ENCODE measurements around the gene FAM83B. TPM values are rescaled to one million over a fixed set of nuclear protein-coding genes. Genes with fewer than 3 reads are reported as not detected.

The FAM83B gene
- total RNA-seq, 2 experiments from 2014 or later, result not detected

DNA sequence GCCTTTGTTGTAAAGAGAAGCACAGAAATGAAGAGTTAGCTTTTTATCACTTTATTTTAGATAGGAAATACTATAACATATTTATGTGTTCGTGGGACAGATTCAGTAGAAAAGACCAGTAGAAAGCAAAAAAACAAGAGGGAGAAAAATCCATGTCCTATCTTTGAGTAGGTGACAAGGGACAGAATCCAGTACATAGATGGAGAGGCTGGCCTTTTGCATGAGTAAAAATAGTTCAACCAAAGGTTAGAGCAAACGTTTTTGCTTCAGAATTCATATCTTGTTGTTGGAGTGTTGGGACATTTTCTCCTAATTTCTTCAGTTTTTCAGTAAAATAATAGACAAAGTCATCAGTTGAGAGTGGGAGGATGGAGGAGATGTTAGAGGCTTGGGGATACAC is 19.6 kb upstream of the FAM83B start:
- POLR2A ChIA-PET, result no interaction called here
- no peaks in the 10 kb centered on the region for H3K4me1 Mint-ChIP-seq
- H3K4me3 Mint-ChIP-seq, result no peak overlapping the region
- no peak for DNase-seq
- no peak for ATAC-seq (ENCODE audit: low read depth)
- H3K36me3 Mint-ChIP-seq, result no peaks in the 10 kb centered on the region
- no peaks in the 10 kb centered on the region for H3K27me3 Mint-ChIP-seq
- peaks cover 5% of the 10 kb centered on the region for H3K9me3 Mint-ChIP-seq
- H3K27ac Mint-ChIP-seq, result no peak overlapping the region

DNA sequence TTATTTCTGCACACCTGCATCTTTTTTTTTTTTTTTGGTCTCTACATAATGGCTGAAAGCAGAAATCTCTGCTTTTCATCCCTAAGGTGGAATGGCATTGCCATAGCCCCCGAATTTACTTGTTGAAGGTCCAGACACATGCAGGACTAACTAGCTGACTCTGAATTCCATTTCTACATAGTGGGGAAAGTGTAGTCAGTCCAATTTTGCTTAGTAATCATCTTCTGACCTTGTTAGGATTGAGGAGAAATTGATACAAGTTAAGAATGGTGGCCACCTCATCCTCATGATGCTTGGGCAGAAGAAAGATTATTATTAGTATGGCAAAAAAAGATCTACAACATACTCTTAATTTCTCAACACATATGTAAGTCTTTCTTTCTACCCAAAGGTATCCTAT is 16.4 kb upstream of the FAM83B start:
- ATAC-seq (ENCODE audit: low read depth) (no peak), DNase-seq (no peak)
- no peaks in the 10 kb centered on the region for H3K4me1 Mint-ChIP-seq
- POLR2A ChIA-PET, result no interaction called here
- H3K27ac Mint-ChIP-seq, result no peak overlapping the region
- H3K36me3 Mint-ChIP-seq, result no peaks in the 10 kb centered on the region
- H3K4me3 Mint-ChIP-seq, result no peak overlapping the region
- peaks cover 3% of the 10 kb centered on the region for H3K9me3 Mint-ChIP-seq
- no peaks in the 10 kb centered on the region for H3K27me3 Mint-ChIP-seq

- ATAC-seq (ENCODE audit: low read depth), result no peak
- Mint-ChIP-seq H3K9me3 (peaks cover 3% of the 10 kb centered on the region), H3K4me1 (no peaks in the 10 kb centered on the region)
Observed at GRCh38 chr6:54835176-54835575, 11.4 kb upstream of the FAM83B start.

DNA sequence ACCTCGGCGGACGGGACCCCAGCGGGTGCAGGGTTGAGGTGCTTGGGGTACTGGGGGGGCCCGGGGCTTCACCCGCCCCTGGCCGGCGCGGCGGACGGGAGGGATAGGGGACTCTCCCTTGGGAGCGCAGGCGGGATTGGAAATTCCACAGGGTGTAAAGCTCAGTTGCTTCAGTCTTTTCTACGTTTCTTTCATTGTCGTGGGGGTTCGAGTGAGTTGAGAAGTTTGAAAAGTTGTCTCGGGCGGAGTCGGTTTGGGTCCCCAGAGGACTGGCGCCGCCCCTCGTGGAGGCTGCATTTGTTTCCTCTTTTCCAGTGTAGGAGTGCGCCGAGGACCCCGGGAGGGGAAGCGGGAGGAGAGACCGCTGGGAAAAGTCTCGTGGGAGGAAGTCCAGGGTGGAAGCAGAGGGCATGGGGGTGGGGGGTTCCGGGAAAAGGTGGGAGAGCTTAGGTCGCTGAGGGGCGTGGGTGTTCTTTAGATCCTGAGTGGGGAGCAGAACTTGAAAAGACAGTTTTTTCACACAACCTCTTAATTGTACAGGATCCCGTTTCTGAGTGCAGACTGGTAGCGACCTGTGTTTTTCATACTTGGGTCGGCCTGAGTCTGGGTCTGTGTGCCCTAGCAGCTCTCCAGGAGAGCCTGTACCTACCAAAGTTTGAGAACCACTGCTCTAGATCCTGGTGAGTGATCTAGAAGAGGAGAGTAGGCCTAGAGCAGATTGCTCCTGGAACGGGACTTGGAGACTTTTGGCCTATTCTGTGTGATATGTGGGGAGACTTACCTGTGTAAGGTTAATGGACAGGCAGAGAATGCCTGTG is 495 bp downstream of the FAM83B start:
- POLR2A ChIA-PET, result no interaction called here
- Mint-ChIP-seq H3K4me3 (no peak overlapping the region), H3K36me3 (no peaks in the 10 kb centered on the region), H3K27me3 (peaks cover 10% of the 10 kb centered on the region), H3K4me1 (no peaks in the 10 kb centered on the region), H3K9me3 (peaks cover 4% of the 10 kb centered on the region), H3K27ac (no peak overlapping the region)
- ATAC-seq (ENCODE audit: low read depth), result no peak
- no peak for DNase-seq

More at GRCh38 chr6:54835176-54835575, 11.4 kb upstream of the FAM83B start:
- no peaks in the 10 kb centered on the region for H3K27me3 Mint-ChIP-seq
- POLR2A ChIA-PET, result no interaction called here
- no peak overlapping the region for H3K27ac Mint-ChIP-seq
- DNase-seq, result no peak
- no peak overlapping the region for H3K4me3 Mint-ChIP-seq
- no peaks in the 10 kb centered on the region for H3K36me3 Mint-ChIP-seq

GRCh38 chr6:54847799-54848597 is 1.4 kb downstream of the FAM83B start:
- Mint-ChIP-seq H3K9me3 (peaks cover 5% of the 10 kb centered on the region), H3K4me3 (no peak overlapping the region), H3K27ac (no peak overlapping the region), H3K27me3 (peaks cover 10% of the 10 kb centered on the region), H3K36me3 (no peaks in the 10 kb centered on the region), H3K4me1 (no peaks in the 10 kb centered on the region)
- POLR2A ChIA-PET, result no interaction called here
- DNase-seq (no peak), ATAC-seq (ENCODE audit: low read depth) (no peak)

- DNase-seq (no peak), ATAC-seq (ENCODE audit: low read depth) (no peak)
- Mint-ChIP-seq H3K4me3 (no peak overlapping the region), H3K36me3 (no peaks in the 10 kb centered on the region), H3K27me3 (peaks cover 10% of the 10 kb centered on the region), H3K27ac (no peak overlapping the region), H3K4me1 (no peaks in the 10 kb centered on the region), H3K9me3 (peaks cover 5% of the 10 kb centered on the region)
- POLR2A ChIA-PET, result no interaction called here
Observed at GRCh38 chr6:54850114-54850513, 3.5 kb downstream of the FAM83B start.

DNA sequence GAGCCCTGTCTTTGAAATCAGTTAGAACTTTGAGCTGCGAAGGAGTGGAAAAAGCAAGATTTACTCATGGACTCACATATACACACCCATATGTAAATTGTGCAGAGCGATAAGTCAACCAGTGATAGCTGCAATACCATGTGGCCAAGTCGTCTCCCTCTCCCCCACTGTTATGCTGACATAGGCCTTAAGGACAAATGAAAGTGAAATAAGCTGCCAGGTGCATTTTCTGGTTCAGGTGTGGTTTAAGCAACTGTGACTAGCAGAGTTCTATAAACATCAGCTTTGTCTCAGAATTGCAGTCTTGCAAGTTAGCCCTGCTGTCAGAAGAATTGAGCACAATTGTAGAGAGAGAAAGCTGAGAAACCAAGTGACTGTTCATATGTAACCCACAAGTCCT is 9.6 kb downstream of the FAM83B start:
- no peaks in the 10 kb centered on the region for H3K27me3 Mint-ChIP-seq
- no peak overlapping the region for H3K4me3 Mint-ChIP-seq

GRCh38 chr6:54860132-54860531 is 13.6 kb downstream of the FAM83B start:
- Mint-ChIP-seq H3K27ac (no peak overlapping the region), H3K27me3 (no peaks in the 10 kb centered on the region), H3K9me3 (peaks cover 2% of the 10 kb centered on the region), H3K4me3 (no peak overlapping the region), H3K36me3 (no peaks in the 10 kb centered on the region), H3K4me1 (no peaks in the 10 kb centered on the region)
- no peak for ATAC-seq (ENCODE audit: low read depth)
- DNase-seq, result no peak
- POLR2A ChIA-PET, result no interaction called here

More for the DNA sequence above, 9.6 kb downstream of the FAM83B start:
- Mint-ChIP-seq H3K9me3 (peaks cover 3% of the 10 kb centered on the region), H3K36me3 (no peaks in the 10 kb centered on the region), H3K4me1 (no peaks in the 10 kb centered on the region), H3K27ac (no peak overlapping the region)
- POLR2A ChIA-PET, result no interaction called here
- ATAC-seq (ENCODE audit: low read depth), result no peak
- DNase-seq, result no peak

- Mint-ChIP-seq H3K4me3 (no peak overlapping the region), H3K9me3 (peaks cover 2% of the 10 kb centered on the region), H3K27me3 (no peaks in the 10 kb centered on the region), H3K27ac (no peak overlapping the region), H3K36me3 (no peaks in the 10 kb centered on the region), H3K4me1 (no peaks in the 10 kb centered on the region)
- POLR2A ChIA-PET, result no interaction called here
- ATAC-seq (ENCODE audit: low read depth), result no peak
- DNase-seq, result no peak
Observed at GRCh38 chr6:54860739-54861138, 14.2 kb downstream of the FAM83B start.

GRCh38 chr6:54861905-54862616 is 15.5 kb downstream of the FAM83B start:
- Mint-ChIP-seq H3K4me3 (no peak overlapping the region), H3K27me3 (no peaks in the 10 kb centered on the region), H3K36me3 (no peaks in the 10 kb centered on the region), H3K4me1 (no peaks in the 10 kb centered on the region), H3K27ac (no peak overlapping the region), H3K9me3 (peaks cover 2% of the 10 kb centered on the region)
- POLR2A ChIA-PET, result no interaction called here
- DNase-seq (no peak), ATAC-seq (ENCODE audit: low read depth) (no peak)

DNA sequence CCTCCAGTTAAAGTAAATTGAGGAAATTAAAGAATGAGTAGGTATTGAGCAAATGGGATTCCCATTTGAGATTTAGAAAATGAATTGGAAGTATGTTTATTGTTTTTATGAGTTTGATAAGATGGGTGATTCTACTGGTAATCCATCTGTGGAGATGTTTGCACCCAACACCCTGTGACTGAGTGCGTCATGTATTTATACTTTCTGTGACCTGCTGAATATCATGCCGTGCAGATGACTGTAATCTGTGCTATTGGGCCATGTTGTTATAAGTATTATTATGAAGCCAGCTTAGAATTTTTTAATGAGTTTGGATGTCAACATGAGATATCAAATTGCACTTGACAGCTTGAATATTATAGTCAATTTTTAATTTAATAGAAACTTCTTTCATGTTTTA is 17.7 kb downstream of the FAM83B start:
- no peak overlapping the region for H3K27ac Mint-ChIP-seq
- H3K4me3 Mint-ChIP-seq, result no peak overlapping the region
- POLR2A ChIA-PET, result no interaction called here
- ATAC-seq (ENCODE audit: low read depth) (no peak), DNase-seq (no peak)
- H3K27me3 Mint-ChIP-seq, result no peaks in the 10 kb centered on the region
- H3K9me3 Mint-ChIP-seq, result peaks cover 2% of the 10 kb centered on the region
- no peaks in the 10 kb centered on the region for H3K4me1 Mint-ChIP-seq
- H3K36me3 Mint-ChIP-seq, result no peaks in the 10 kb centered on the region

GRCh38 chr6:54865091-54865631 is 18.6 kb downstream of the FAM83B start:
- POLR2A ChIA-PET, result no interaction called here
- Mint-ChIP-seq H3K36me3 (no peaks in the 10 kb centered on the region), H3K27ac (no peak overlapping the region)

GRCh38 chr6:54868556-54868955 is 22.0 kb downstream of the FAM83B start:
- no peak for DNase-seq
- POLR2A ChIA-PET, result no interaction called here
- ATAC-seq (ENCODE audit: low read depth), result no peak
- H3K27ac Mint-ChIP-seq, result no peak overlapping the region
- H3K4me3 Mint-ChIP-seq, result no peak overlapping the region
- H3K36me3 Mint-ChIP-seq, result no peaks in the 10 kb centered on the region
- H3K9me3 Mint-ChIP-seq, result no peaks in the 10 kb centered on the region
- no peaks in the 10 kb centered on the region for H3K27me3 Mint-ChIP-seq
- no peaks in the 10 kb centered on the region for H3K4me1 Mint-ChIP-seq

More at GRCh38 chr6:54865091-54865631, 18.6 kb downstream of the FAM83B start:
- Mint-ChIP-seq H3K4me1 (no peaks in the 10 kb centered on the region), H3K4me3 (no peak overlapping the region), H3K9me3 (peaks cover 2% of the 10 kb centered on the region), H3K27me3 (no peaks in the 10 kb centered on the region)
- DNase-seq (no peak), ATAC-seq (ENCODE audit: low read depth) (no peak)

Data from activated naive CD8-positive, alpha-beta T cell treated with anti-CD3 and anti-CD28 coated beads, Interleukin-2, amount 10 ng/mL, durations not matched to agents 7 days and 5 days (primary cell).